Osteocyte (in vitro differentiated cells): ENCODE measurements around the gene ADAMTS13. TPM values are rescaled to one million over a fixed set of nuclear protein-coding genes. Genes with fewer than 3 reads are reported as not detected.

Source experiments
- DNase-seq: peaks from one replicate; pipeline ENCODE4 v3.0.0; 2021; ENCODE audit warnings: mixed read lengths; ENCODE audit not compliant: unreplicated experiment; ENCODE audit errors: extremely low spot score
- H3K27ac Mint-ChIP-seq: one replicate; pipeline ENCODE4 v1.8.0; 2021; ENCODE audit warnings: mild to moderate bottlenecking, mixed read lengths; ENCODE audit not compliant: unreplicated experiment
- H3K27me3 Mint-ChIP-seq: one replicate; pipeline ENCODE4 v1.8.0; 2021; ENCODE audit warnings: mixed read lengths; ENCODE audit not compliant: unreplicated experiment
- H3K36me3 Mint-ChIP-seq: one replicate; pipeline ENCODE4 v1.8.0; 2021; ENCODE audit warnings: mixed read lengths; ENCODE audit not compliant: unreplicated experiment
- H3K4me1 Mint-ChIP-seq: one replicate; pipeline ENCODE4 v1.8.0; 2021; ENCODE audit warnings: mixed read lengths; ENCODE audit not compliant: unreplicated experiment
- H3K4me3 Mint-ChIP-seq: one replicate; pipeline ENCODE4 v1.8.0; 2021; ENCODE audit warnings: mild to moderate bottlenecking, moderate library complexity, mixed read lengths; ENCODE audit not compliant: unreplicated experiment
- H3K9me3 Mint-ChIP-seq: one replicate; pipeline ENCODE4 v1.8.0; 2021; ENCODE audit warnings: mixed read lengths; ENCODE audit not compliant: unreplicated experiment
- CTCF ChIP-seq: fragments of 200-600 bp; sonication (generic); IDR thresholded peaks from 2 replicates; pipeline ENCODE4 v1.5.0; 2021; ENCODE audit warnings: antibody characterized with exemption, mild to moderate bottlenecking, moderate library complexity
- total RNA-seq: library from RNA; stranded (reverse); gene quantifications from 2 replicates; pipeline ENCODE4 v1.2.1, GENCODE V29; 2021

ADAMTS13 gene
- total RNA-seq, 1 donor from 2014 or later = 8.8 TPM

- Mint-ChIP-seq H3K4me1 (peaks cover 30% of the 10 kb centered on the region), H3K36me3 (peaks cover 7% of the 10 kb centered on the region), H3K27me3 (no peaks in the 10 kb centered on the region), H3K9me3 (no peaks in the 10 kb centered on the region), H3K4me3 (peak overlapping the region; percentile 91), H3K27ac (peak overlapping the region; percentile 41)
- TF ChIP-seq CTCF = no peak
- DNase-seq = no peak
These were observed 3.2 kb upstream of the ADAMTS13 start for GRCh38 chr9:133419005-133419404.

DNA sequence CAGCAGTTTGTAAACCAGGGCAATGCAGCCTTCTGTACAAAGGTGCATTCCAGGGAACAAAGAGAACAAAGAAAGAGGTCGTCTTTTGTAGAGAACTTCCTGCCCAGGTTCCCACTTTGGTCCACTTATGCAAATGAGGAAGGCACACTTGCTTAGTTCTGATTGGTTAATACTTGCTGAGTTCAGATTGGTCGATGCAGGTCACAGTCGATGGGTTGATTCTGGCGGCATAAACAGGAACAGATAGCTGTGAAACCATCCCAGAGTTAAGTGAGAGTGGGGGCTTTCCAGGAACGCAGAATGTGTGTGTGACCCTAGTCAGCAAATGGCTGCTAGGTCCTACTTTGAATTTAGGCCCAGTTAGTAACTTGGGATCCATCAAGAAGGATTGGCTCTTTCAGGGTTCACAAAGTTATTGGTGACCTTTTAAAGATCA lies 1.8 kb upstream of the ADAMTS13 start:
- DNase-seq = no peak
- no peak for TF ChIP-seq CTCF
- Mint-ChIP-seq H3K4me1 (peaks cover 27% of the 10 kb centered on the region), H3K27ac (no peak overlapping the region), H3K4me3 (no peak overlapping the region), H3K9me3 (no peaks in the 10 kb centered on the region), H3K27me3 (no peaks in the 10 kb centered on the region), H3K36me3 (no peaks in the 10 kb centered on the region)

DNA sequence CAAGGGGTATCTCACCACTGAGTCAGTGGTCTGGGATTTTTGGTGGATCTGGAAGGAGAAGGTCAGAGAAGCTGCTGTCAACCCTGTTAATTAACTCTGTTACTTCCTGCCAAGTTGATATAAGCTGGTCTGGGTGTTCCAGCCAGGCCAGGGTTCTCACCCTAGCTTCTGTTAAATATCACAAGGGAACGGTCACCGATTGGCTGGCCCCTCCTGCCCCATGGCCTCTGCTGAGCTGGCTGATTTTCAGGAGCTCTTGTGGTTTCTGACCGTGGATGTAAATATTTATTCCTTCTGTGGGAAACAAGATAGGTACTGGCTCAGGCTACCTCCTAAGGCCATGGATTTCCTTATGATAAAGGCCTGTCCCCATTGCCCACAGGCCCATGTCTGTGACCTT lies 1.0 kb downstream of the ADAMTS13 start:
- Mint-ChIP-seq H3K36me3 (peaks cover 5% of the 10 kb centered on the region), H3K27me3 (peaks cover 15% of the 10 kb centered on the region), H3K27ac (no peak overlapping the region), H3K4me1 (peaks cover 14% of the 10 kb centered on the region), H3K4me3 (no peak overlapping the region), H3K9me3 (no peaks in the 10 kb centered on the region)
- DNase-seq = no peak
- TF ChIP-seq CTCF = no peak

GRCh38 chr9:133424187-133424586 lies 2.0 kb downstream of the ADAMTS13 start:
- TF ChIP-seq CTCF = no peak
- Mint-ChIP-seq H3K27ac (no peak overlapping the region), H3K9me3 (no peaks in the 10 kb centered on the region), H3K27me3 (peaks cover 15% of the 10 kb centered on the region), H3K36me3 (peaks cover 5% of the 10 kb centered on the region), H3K4me3 (no peak overlapping the region), H3K4me1 (peaks cover 4% of the 10 kb centered on the region)
- DNase-seq = no peak

DNA sequence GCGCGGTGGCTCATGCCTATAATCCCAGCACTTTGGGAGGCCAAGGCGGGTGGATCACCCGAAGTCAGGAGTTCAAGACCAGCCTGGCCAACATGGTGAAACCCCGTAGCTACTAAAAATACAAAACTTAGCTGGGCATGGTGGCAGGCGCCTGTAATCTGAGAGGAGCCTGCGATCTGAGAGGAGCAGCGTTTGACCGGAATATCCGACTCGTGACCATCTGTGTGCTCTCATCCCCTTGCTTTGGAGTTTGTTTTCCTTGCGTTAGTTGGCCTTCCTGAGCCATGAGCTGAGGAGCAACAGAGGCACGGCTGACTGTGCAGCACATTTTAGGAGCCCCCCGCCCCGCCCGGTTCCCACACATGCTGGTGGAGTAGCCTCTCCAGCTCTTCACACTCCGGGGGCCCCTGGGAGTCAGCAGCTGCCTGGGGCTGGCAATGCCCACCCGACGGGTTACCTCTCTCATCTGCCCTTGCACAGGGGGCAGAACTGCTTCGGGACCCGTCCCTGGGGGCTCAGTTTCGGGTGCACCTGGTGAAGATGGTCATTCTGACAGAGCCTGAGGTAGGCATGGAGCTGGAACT lies 3.0 kb downstream of the ADAMTS13 start:
- no peak for DNase-seq
- H3K27me3 Mint-ChIP-seq = peaks cover 15% of the 10 kb centered on the region
- H3K36me3 Mint-ChIP-seq = peaks cover 5% of the 10 kb centered on the region
- H3K4me1 Mint-ChIP-seq = peaks cover 3% of the 10 kb centered on the region
- no peak overlapping the region for H3K4me3 Mint-ChIP-seq
- no peaks in the 10 kb centered on the region for H3K9me3 Mint-ChIP-seq
- H3K27ac Mint-ChIP-seq = no peak overlapping the region
- no peak for TF ChIP-seq CTCF
